Ureter (tissue), 1 donor: ENCODE data around the gene DPM3. TPM values are rescaled to one million over a fixed set of nuclear protein-coding genes. Genes with fewer than 3 reads are reported as not detected.
A peak's percentile ranks its signal among the peaks of the same experiment; 100 is the strongest.
"Not testable (repeated sequence)": the region's sequence is repeated elsewhere in the genome, so short reads cannot be mapped to it uniquely, and the experiment has no call there.

Experiments used
- DNase-seq: peaks from one replicate; pipeline ENCODE4 v3.0.0-alpha.2; 2020; ENCODE audit warnings: low spot score
- total RNA-seq: library from RNA; stranded (reverse); gene quantifications from one replicate; pipeline ENCODE4 v1.2.4, GENCODE V29; 2023
- donor health status: DM: yes; HTN: yes; CAD: no.

Gene DPM3
- total RNA-seq, 1 donor from 2014 or later, result 75.4 TPM

DNA sequence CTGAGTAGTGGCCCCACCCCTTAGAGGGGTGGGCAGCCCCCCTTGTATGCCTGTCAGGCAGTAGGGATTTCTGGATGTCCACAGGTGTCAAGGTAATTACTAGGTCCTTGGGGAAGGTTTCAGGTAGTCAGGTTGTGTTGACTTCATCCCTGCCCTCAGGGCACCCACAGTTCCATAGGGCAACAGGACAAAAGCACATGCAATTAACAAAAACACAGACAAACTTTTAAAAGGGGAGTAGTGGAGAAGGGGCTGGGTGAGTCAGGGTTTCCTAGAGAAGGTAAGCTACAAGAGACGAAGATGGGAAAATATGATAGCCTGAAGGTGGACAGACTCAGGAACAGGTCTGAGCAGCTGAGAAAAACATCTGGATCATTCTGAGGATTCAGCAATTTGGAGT, 18.7 kb upstream of the DPM3 start:
- DNase-seq, result no peak

DNA sequence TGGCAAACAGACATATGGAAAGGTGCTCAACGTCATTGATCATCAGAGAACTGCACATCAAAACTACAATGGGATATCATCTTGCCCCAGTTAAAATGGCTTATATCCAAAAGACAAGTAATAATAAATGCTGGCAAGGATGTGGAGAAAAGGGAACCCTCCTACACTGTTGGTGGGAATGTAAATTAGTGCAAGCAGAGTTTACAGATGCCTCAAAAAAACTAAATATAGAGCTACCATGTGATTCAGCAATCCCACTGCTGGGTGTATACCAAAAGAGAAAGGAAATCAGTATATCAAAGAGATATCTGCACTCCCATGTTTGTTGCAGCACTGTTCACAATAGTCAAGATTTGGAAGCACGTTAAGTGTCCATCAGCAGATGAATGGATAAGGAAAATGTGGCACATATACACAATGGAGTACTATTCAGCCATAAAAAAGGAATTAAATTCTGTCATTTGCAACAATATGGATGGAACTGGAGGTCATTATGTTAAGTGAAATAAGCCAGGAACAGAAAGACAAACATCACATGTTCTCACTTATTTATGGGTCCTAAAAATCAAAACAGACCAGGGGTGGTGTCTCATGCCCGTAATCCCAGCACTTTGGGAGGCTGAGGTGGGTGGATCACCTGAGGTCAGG, 15.8 kb upstream of the DPM3 start:
- DNase-seq, result not testable (repeated sequence)

DNA sequence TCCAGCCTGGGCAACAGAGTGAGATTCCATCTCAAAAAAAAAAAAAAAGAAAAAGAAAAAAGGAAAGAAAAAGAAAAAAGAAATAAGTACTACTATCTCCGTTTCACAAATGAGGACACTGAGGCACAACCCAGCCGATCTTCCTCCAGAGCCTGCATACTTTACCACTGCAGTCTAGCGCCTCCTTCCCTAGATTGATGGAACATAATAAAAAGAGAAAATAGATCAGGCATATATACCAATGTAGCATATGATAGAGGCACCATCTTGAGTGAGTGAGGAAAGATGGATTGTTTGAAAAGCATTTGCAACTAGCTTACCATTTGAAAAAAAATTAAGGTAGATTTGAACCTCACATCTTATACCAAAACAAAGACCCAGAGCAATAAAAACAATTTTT, 5.2 kb upstream of the DPM3 start:
- DNase-seq, result no peak

DNA sequence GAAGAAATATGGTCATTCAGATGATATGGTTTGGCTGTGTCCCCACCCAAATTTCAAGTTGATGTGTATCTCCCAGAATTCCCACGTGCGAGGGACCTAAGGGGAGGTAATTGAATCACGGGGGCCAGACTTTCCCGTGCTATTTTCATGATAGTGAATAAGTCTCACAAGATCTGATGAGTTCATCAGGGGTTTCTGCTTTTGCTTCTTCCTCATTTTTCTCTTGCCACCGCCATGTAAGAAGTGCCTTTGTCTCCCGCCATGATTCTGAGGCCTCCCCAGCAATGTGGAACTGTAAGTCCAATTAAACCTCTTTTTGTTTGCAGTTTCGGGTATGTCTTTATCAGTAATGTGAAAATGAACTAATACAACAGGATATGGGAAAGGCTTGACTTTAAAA, 1.4 kb upstream of the DPM3 start:
- DNase-seq, result no peak

DNA sequence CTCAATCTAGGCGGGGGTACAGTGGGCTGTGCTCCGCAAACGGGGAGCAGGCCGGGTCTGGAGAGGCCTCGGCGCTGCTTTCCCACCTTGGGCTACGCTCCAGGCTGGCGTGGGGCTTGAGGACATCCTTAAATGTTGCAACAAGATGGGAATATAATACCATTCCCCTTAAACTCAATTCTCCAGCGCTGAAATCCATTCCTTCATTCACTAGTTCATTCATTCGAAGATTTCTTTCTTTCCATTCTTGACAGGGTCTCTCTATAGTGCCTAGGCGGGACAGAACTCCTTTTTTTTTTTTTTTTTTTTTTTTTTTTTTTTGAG, 261 bp upstream of the DPM3 start:
- no peak for DNase-seq

DNA sequence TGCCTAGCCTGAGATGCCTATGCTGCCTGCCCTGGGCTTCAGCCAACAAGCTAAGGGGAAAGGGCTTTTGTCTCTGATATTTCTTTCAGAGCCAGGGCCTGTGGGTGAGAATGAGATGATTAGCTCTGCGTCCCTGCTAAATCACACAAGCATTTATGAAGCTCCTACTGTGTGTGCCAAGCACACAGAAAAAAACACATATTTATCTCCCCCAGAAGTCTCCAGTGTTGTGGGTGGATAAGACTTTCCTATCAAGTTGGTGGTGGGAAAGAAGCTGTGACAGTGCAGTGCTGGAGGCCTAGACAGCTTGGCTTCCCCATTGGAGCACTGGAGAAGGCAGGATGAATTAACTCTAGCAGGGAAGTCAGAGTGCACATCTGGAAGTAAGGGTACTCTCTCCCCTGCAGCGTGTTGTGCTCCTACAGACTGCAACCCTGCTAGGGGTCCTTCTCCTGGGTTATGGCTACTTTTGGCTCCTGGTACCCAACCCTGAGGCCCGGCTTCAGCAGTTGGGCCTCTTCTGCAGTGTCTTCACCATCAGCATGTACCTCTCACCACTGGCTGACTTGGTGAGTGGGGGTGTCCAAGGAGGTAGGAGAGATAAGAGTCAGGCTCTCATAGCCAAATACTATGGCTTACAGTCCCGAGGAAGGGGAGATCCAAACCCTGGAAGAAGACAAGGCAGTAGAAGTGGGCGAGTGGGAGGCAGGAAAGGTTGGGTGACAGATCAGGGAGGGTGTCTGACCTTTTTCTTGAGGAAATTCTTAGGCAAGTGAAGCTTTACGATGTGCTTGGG, 3.0 kb downstream of the DPM3 start:
- DNase-seq, result no peak

DNA sequence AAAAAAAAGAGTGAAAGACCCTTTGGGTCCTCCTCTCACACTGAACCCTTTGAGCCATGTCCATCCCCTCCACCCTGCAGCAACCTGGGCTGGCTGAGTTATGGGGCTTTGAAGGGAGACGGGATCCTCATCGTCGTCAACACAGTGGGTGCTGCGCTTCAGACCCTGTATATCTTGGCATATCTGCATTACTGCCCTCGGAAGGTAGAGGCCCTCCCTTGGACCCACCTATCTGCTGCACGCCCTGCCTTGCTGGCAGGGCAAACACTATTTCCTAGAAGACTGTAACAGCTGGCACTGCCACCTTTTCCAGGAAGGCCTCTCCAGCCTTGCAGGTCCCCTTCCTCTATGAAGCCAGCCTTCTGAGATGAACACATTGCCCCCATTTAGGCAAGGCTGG, 3.6 kb downstream of the DPM3 start:
- DNase-seq, result no peak

DNA sequence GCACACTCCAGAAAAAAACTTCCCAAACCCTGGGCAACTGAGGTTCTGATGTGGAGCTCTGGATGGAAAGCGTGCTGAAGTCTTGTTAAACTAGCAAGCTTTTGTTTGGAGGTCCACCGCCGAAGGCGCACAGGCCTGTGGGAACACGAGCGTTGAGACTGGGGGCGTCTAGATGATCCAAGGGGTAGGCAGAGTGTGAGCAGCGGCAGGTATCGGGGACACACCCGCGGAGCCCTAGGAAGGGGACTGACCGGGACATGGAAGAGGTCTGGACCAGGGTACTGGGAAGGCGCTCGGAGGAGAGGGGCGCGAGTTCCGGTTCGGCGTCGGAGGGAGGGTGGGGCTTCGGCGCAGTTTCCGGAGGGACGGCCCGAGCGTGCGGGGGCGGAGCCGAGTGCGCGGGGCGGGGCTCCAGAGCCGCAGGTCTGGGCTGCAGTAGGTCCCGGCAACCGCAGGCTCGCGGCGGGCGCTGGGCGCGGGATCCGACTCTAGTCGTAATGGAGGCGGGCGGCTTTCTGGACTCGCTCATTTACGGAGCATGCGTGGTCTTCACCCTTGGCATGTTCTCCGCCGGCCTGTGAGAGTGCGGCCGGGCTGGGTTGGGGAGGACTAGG, 4.8 kb downstream of the DPM3 start, which contains the start of gene SLC50A1:
Gene SLC50A1, plus strand, starts transcription at position 438 of the 614 bp plus-strand sequence. Its CDS starts 60 bp downstream, at position 498.
- peak; percentile 96 for DNase-seq

DNA sequence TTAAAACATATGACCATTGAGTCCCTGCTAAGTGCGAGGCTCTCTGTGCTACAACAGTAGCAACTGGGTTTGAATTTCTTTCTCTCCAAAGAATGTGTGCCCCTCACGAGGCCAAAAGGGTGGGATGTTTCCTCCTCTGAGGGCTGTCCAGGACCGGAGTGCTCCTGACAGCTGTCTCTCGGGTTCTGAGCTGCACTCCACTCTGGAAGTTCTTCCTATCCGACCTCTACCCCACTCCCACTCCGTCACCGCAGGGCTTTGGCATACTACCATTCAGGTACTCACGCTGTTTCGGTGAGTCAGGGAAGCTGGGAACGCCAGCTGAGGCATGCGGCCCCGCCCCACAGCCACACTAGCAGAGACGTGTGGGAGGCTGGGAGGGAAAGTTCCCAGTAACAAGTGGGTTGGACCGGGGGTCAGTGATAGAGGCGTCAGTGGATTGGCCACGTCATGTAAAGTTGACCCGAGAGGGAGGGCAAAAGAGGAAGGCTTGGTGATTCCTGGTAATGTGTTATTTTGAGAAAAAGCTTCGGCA, 5.4 kb downstream of the DPM3 start:
- DNase-seq, result peak; percentile 94

DNA sequence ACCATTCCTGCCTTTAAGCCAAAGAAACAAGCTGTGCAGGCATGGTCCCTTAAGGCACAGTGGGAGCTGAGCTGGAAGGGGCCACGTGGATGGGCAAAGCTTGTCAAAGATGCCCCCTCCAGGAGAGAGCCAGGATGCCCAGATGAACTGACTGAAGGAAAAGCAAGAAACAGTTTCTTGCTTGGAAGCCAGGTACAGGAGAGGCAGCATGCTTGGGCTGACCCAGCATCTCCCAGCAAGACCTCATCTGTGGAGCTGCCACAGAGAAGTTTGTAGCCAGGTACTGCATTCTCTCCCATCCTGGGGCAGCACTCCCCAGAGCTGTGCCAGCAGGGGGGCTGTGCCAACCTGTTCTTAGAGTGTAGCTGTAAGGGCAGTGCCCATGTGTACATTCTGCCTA, 6.0 kb downstream of the DPM3 start:
- no peak for DNase-seq

DNA sequence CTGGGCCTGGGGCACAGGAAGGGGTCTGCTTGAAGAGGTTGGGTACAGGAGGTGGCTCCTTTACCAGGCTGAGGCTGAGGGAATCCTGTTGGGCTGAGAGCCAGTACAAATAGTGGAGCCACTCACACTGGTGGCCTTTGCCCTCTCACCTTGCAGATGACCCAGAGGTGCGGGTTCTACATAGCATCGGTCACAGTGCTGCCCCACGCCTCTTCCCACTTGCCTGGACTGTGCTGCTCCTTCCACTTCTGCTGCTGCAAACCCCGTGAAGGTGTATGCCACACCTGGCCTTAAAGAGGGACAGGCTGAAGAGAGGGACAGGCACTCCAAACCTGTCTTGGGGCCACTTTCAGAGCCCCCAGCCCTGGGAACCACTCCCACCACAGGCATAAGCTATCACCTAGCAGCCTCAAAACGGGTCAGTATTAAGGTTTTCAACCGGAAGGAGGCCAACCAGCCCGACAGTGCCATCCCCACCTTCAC, 6.5 kb downstream of the DPM3 start:
- no peak for DNase-seq

DNA sequence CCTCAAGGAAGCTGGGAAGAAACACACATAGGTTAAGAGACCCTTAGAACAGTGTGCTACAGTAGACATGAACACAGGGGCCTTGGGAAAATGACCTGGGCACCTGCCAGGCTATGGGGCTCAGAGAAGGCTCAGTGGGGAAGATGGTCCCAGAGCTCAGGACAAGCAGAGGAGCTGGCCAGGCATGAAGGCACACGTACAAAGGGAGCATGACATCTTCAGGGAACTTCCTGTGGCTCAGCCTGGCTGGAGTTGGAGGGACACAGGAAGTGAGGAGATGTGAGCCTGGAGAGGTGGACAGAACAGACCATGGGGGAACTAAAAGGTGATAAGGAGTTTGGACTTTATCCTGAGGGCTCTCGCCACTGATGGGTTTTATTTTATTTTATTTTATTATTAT, 8.5 kb downstream of the DPM3 start:
- DNase-seq, result no peak

DNA sequence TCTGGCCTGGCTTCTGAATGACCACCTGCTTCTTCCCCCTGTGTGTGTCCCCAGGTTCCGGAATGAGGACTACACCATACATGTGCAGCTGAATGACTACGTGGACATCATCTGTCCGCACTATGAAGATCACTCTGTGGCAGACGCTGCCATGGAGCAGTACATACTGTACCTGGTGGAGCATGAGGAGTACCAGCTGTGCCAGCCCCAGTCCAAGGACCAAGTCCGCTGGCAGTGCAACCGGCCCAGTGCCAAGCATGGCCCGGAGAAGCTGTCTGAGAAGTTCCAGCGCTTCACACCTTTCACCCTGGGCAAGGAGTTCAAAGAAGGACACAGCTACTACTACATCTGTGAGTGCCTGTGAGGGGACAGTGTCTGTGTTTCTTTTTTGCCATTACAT, 9.0 kb downstream of the DPM3 start:
- DNase-seq, result no peak

DNA sequence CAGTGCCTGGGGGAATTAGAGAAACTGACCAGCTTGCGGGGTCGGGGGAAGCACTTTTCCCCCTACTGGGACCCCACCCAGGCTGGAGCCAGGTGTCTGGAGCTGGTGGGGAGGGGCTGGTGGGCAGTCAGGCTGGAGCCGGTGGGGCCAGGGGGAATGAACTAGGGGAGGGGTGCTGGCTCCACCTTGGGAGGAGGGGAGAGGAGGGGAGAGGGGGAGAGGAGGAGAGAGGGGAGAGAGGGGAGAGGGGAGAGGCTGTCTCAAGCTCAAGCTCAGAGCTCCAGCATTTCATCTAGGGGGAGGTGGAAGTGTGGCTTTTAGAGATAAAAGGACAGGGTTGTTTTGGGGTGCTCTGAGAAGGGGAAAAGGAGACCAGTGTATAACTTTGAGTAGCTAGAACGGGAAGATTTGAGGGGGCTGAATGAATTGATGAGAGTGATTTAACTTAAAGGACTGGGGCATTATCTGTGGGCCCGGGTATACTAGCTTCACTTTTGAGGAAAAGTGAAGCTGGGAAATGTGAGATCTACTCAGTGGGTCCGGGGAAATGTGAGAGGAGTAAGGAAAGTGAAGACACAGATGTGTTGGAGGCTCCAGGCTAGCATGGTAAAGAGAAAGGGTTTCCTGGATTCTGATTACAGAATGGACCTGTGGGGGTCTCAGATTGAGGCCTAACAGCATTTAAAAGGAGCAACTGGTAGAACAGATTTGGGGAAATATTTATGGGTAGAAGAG, 9.9 kb downstream of the DPM3 start:
- DNase-seq, result no peak

DNA sequence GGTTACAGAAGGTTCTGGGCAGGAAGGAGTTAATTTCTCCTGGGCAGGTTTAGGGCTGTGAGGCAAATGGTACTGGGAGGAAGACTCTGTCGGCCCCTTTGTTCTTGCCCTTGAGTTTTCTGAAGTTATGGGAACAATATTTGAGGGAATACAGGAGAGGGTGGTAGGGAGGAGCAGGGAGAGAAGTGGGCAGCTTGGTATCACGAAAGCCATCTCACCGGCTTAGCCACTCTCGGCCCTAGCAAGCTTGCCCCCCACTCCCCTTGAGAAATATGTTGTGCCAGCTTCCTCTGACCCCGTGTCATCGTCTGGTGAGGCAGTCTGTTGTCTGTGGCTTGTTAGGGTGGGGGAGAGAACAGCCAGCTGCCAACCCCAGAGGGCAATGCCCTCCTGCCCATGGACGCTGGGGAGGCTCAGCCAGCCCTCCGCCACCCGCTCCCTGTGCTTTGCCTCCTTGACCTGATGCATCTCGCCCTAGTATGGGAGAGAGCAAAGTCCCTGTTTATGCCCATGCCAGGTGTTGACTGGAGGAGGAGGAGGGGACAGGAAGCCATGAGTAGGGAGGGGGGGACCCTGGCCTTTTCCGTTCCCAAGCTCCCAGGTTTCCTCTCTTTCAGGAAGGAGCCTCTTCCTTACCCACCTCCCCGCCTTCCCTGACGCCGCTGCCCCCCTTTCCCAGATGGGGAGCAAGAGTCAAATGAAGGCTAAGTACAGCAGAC, 11.4 kb downstream of the DPM3 start:
- DNase-seq, result peak; percentile 60

DNA sequence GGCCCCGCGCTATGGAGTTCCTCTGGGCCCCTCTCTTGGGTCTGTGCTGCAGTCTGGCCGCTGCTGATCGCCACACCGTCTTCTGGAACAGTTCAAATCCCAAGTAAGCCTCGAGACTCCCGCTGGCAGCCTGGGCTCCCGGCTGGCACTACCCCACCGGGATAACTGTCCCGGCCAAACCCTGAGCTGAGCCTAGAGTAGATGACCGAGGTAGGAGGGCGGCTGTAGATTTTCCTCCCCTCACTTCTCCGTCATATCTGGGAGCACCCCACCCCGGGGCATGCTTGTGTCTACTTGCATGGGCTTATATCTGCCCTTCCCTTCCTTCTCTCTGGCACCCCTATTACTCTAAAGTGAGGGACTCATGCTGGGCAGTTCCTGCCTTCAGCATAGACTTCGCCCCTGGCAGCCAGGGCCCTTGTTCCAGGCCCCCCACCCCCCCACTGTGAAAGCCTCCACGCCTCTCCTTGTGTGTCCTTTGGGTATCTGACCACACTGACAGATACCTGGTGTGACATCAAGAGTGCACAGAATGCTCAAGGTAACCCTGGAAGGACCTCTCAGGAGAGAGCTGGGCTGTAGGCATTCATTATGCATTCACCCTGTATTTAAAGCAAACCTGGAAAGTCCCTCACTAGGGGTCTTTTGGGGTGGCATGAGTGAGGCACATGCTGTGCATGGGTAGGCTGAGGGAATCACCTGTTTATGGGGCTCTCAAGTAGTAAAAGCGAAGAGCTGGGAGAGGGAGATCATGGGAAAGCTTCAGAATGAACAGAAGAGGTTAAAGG, 12.2 kb downstream of the DPM3 start:
- DNase-seq, result no peak

DNA sequence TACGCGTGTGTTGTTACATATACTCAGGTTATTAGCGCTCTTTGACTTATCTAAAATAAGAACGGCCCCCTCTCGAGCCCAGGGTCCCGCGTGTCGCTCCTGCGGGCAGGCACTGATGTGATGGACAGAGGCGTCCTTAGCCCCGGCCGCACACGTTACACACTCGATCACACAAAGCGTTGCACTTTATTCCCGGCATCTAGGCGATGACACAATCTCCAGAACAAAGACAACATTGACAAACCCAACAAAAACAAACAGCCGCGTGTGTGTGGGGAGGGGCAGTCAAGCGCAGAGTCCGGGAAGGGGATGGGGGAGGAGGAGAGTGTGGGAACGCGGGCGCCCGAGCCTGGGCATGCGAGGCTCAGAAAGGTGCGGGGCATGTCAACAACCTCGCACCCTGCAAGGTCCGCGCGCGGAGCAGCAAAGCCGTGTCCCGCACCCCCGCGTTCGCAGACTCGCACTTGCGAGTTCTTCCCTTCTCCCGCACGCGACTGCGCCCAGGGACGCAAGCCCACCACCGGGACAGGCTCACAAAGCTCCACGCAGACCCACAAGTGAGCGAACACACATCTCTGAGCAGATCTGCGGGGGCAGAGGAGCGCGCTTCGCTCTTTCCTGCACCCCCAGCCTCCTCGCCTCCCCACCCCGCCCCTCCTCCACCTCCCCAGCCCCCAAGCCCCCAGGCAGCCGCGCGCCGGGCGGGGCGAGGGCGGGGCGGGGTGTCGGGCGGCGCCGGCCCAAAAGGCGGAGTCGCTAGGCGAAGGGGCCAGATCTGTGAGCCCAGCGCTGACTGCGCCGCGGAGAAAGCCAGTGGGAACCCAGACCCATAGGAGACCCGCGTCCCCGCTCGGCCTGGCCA, 13.0 kb downstream of the DPM3 start, which contains the start of gene EFNA1:
Gene EFNA1, plus strand, starts transcription at position 772 of the 862 bp plus-strand sequence. CDS start 102 bp downstream, outside the sequence.
- DNase-seq, result peak; percentile 87

DNA sequence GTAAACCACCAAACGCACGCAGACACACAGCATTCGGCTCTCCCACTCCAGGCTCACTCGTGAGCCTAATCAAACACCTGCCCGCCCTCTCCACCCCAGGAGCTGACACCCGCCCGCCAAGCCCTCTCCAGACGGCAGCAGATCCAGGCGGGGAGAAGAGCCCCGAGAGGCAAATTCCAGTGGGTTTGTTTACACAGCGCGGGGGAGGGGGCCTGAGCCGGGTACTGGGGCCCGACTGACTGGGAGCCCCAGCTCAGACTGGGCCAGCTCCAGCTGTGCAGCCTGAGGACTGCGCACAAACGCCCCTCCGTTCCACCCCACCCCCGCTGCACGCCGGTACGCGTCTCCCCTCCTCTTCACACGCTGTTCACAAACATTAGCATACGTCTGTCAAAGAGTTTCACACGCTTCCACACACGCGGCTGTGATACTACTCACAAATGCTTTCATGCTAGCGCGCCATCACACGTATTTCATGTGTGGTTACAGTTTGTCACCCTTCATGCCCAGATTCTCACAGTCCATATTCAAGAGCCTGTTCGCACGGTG, 13.7 kb downstream of the DPM3 start:
- DNase-seq, result peak; percentile 58

DNA sequence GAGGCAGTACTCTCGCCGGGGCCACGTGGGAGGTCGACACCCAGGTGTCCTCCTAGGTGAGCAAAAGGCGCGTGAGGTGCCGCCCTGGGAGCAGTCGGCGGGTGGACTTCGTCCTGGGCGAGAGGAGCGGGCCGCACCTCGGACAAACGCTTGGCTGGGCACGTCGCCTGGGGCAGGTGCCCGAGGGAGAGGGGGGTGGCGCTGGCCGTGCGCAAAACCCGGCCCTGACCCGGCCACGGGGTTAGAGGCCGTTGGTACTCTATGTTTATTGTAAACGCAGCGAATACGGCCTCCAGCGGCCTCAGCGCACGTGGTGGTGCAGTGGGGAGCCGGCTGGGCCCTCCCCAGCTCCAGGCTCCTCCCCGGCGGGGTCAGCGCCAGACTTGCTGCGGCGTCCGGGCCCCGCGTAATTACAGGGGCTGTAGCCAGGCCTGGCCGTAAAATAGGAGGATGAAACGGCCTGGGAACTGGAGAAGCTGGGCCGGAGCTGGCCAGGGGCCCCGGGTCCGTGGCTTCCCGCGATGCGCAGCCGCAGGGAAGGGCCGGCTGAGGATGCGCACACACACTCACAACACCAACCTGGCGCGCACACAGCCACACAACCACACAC, 14.3 kb downstream of the DPM3 start:
- peak; percentile 66 for DNase-seq
